SU-DHL-6 (cell line): Measurements from ENCODE around the gene SLC44A1.
"Not testable (repeated sequence)": the region's sequence is repeated elsewhere in the genome, so short reads cannot be mapped to it uniquely, and the experiment has no call there.

Experiments
- H2AFZ ChIP-seq: fragments of 200-600 bp; sonication (generic); 2 replicates; pipeline ENCODE4 v1.6.1; 2014; ENCODE audit warnings: low read depth, mild to moderate bottlenecking, moderate library complexity, mixed read lengths, antibody characterized with exemption, low read length; ENCODE audit not compliant: severe bottlenecking
- H3F3A ChIP-seq: fragments of 200-600 bp; shearing (Covaris generic); 2 replicates; pipeline ENCODE4 v1.6.0; 2016; ENCODE audit warnings: antibody characterized with exemption, mild to moderate bottlenecking; ENCODE audit not compliant: insufficient read depth
- H3K27ac ChIP-seq: fragments of 200-600 bp; sonication (generic); 2 replicates; pipeline ENCODE4 v1.5.1; 2016; ENCODE audit warnings: low read depth, mild to moderate bottlenecking, low read length, moderate library complexity, mixed read lengths
- H3K27me3 ChIP-seq: fragments of 200-600 bp; sonication (generic), shearing (Covaris generic); 2 replicates; pipeline ENCODE4 v1.6.0; 2014; ENCODE audit warnings: mild to moderate bottlenecking, low read length
- H3K36me3 ChIP-seq: fragments of 200-600 bp; sonication (generic); 2 replicates; pipeline ENCODE4 v1.6.1; 2014; ENCODE audit warnings: mild to moderate bottlenecking, low read length, mixed read lengths
- H3K4me2 ChIP-seq: fragments of 300-600, 200-600 bp; shearing (Covaris generic), sonication (generic); 2 replicates; pipeline ENCODE4 v1.6.0; 2014; ENCODE audit warnings: low read length, low read depth, mild to moderate bottlenecking; ENCODE audit not compliant: poor library complexity, severe bottlenecking
- H3K4me3 ChIP-seq: fragments of 200-600 bp; sonication (generic); 2 replicates; pipeline ENCODE4 v1.5.1; 2014; ENCODE audit warnings: antibody characterized with exemption, low read length, mild to moderate bottlenecking, mixed read lengths; ENCODE audit not compliant: insufficient read depth, poor library complexity, severe bottlenecking
- H3K79me2 ChIP-seq: fragments of 200-600 bp; sonication (generic); 2 replicates; pipeline ENCODE4 v1.6.1; 2014; ENCODE audit warnings: mild to moderate bottlenecking, low read length, moderate library complexity; ENCODE audit not compliant: insufficient read depth
- H3K9ac ChIP-seq: fragments of 200-600 bp; sonication (generic); 2 replicates; pipeline ENCODE4 v1.7.0; 2014; ENCODE audit warnings: mild to moderate bottlenecking, low read length
- H3K9me2 ChIP-seq: fragments of 200-600 bp; sonication (generic); replicated peaks from 2 replicates; pipeline ENCODE4 v1.6.1; 2014; ENCODE audit warnings: low read length; ENCODE audit not compliant: insufficient read depth
- H3K9me3 ChIP-seq: fragments of 200-600 bp; sonication (generic); 2 replicates; pipeline ENCODE4 v1.6.1; 2014; ENCODE audit warnings: low read length, mixed read lengths; ENCODE audit not compliant: insufficient read depth
- H4K20me1 ChIP-seq: fragments of 200-600 bp; sonication (generic); 2 replicates; pipeline ENCODE4 v1.6.1; 2014; ENCODE audit warnings: low read depth, mild to moderate bottlenecking, antibody characterized with exemption, low read length, moderate library complexity, mixed read lengths
- CTCF ChIP-seq: fragments of 200-600 bp; sonication (generic); IDR thresholded peaks from one replicate; pipeline ENCODE4 v1.5.1; 2017; ENCODE audit warnings: antibody characterized with exemption, mild to moderate bottlenecking, low read length, moderate library complexity; ENCODE audit not compliant: insufficient read depth, poor library complexity, severe bottlenecking
- EZH2phosphoT487 ChIP-seq: fragments of 200-600 bp; sonication (generic), shearing (Covaris generic); conservative IDR thresholded peaks from 2 replicates; pipeline ENCODE4 v1.6.1; 2018; ENCODE audit warnings: mild to moderate bottlenecking, antibody characterized with exemption, low read length, moderate library complexity, mixed read lengths

Gene SLC44A1

GRCh38 chr9:105255421-105255820 lies 11.0 kb downstream of the SLC44A1 start:
- Histone ChIP-seq H3K36me3 (no peaks in the 10 kb centered on the region), H2AFZ (no peak overlapping the region), H3K79me2 (peaks cover 7% of the 10 kb centered on the region; the same call in 1 of the 2 replicates), H3K4me2 (no peak overlapping the region), H3K27me3 (no peaks in the 10 kb centered on the region), H3K9ac (no peak overlapping the region), H4K20me1 (peaks cover 14% of the 10 kb centered on the region; the same call in 1 of the 2 replicates), H3K9me2 (no peaks in the 10 kb centered on the region), H3K9me3 (no peaks in the 10 kb centered on the region), H3K27ac (no peak overlapping the region), H3F3A (no peaks in the 10 kb centered on the region), H3K4me3 (no peak overlapping the region)
- TF ChIP-seq EZH2phosphoT487, result no peak
- no peak for TF ChIP-seq CTCF

GRCh38 chr9:105256569-105256968 lies 12.1 kb downstream of the SLC44A1 start:
- not testable (repeated sequence) for H3K27ac ChIP-seq, H3K4me3 ChIP-seq, H3K27me3 ChIP-seq, H3K9me2 ChIP-seq, H3F3A ChIP-seq, H3K9me3 ChIP-seq, H3K9ac ChIP-seq, H2AFZ ChIP-seq, H3K4me2 ChIP-seq, H3K36me3 ChIP-seq, H3K79me2 ChIP-seq
- peaks cover 14% of the 10 kb centered on the region; the same call in 1 of the 2 replicates for H4K20me1 ChIP-seq

GRCh38 chr9:105257809-105258208 lies 13.4 kb downstream of the SLC44A1 start:
- H3F3A ChIP-seq, result no peaks in the 10 kb centered on the region
- no peak for TF ChIP-seq CTCF
- TF ChIP-seq EZH2phosphoT487, result no peak
- H3K79me2 ChIP-seq, result peaks cover 7% of the 10 kb centered on the region; the same call in 1 of the 2 replicates
- no peak overlapping the region for H3K4me2 ChIP-seq
- H2AFZ ChIP-seq, result no peak overlapping the region
- H3K9me2 ChIP-seq, result no peaks in the 10 kb centered on the region
- no peak overlapping the region for H3K4me3 ChIP-seq
- no peaks in the 10 kb centered on the region for H3K9me3 ChIP-seq
- H3K36me3 ChIP-seq, result no peaks in the 10 kb centered on the region
- no peak overlapping the region for H3K9ac ChIP-seq
- no peaks in the 10 kb centered on the region for H3K27me3 ChIP-seq
- no peak overlapping the region for H3K27ac ChIP-seq
- 0 out of 2 replicates have a peak, but pooled peaks cover 8% of the 10 kb centered on the region for H4K20me1 ChIP-seq

- Histone ChIP-seq H3K36me3 (no peaks in the 10 kb centered on the region), H3K4me2 (no peak overlapping the region), H3K9ac (no peak overlapping the region), H3F3A (no peaks in the 10 kb centered on the region), H3K27ac (no peak overlapping the region), H2AFZ (no peak overlapping the region), H3K9me2 (no peaks in the 10 kb centered on the region), H4K20me1 (0 out of 2 replicates have a peak, but pooled peaks cover 5% of the 10 kb centered on the region), H3K27me3 (no peaks in the 10 kb centered on the region), H3K9me3 (no peaks in the 10 kb centered on the region), H3K4me3 (no peak overlapping the region), H3K79me2 (peaks cover 7% of the 10 kb centered on the region; the same call in 1 of the 2 replicates)
- TF ChIP-seq EZH2phosphoT487 (no peak), CTCF (no peak)
Observed at GRCh38 chr9:105258225-105258737, 13.8 kb downstream of the SLC44A1 start.
